ENCODE measurements around the gene KIF23. TPM values are rescaled to one million over a fixed set of nuclear protein-coding genes. Genes with fewer than 3 reads are reported as not detected.

Gene KIF23
- total RNA-seq, 1 donor from 2014 or later: 1.5 TPM

- intact Hi-C loops (cut with micrococcal nuclease): no loop called here
- ATAC-seq (ENCODE audit: low read depth): no peak
- TF ChIP-seq CTCF (IDR thresholded peaks at IDR 0.05): no peak
- Mint-ChIP-seq H3K27ac (no peak overlapping the region), H3K36me3 (ENCODE audit: low read depth) (no peaks in the 10 kb centered on the region), H3K4me3 (no peak overlapping the region), H3K9me3 (peaks cover 5% of the 10 kb centered on the region), H3K27me3 (peaks cover 16% of the 10 kb centered on the region), H3K4me1 (peaks cover 3% of the 10 kb centered on the region)
- POLR2A ChIA-PET: no interaction called here
- no peak for DNase-seq
- CTCF ChIA-PET: interaction anchor here (2.1 to 8.5 kb wide), 2 partner anchors 1243 to 1331 kb away, joined by 5 to 118 read pairs; no protein-coding TSS in a partner anchor
Observed at GRCh38 chr15:69480932-69481331, 66.8 kb downstream of the KIF23 start.

GRCh38 chr15:69482686-69483256 is 68.6 kb downstream of the KIF23 start:
- TF ChIP-seq CTCF (IDR thresholded peaks at IDR 0.05): no peak
- intact Hi-C loops (cut with micrococcal nuclease): no loop called here
- peaks cover 5% of the 10 kb centered on the region for H3K9me3 Mint-ChIP-seq
- ChIA-PET POLR2A (no interaction called here), CTCF (interaction anchor here (2.1 kb wide), 1 partner anchor 1329 kb away, joined by 5 read pairs; no protein-coding TSS in a partner anchor)
- H3K4me1 Mint-ChIP-seq: peaks cover 3% of the 10 kb centered on the region
- DNase-seq (no peak), ATAC-seq (ENCODE audit: low read depth) (no peak)
- no peak overlapping the region for H3K4me3 Mint-ChIP-seq
- no peaks in the 10 kb centered on the region for H3K36me3 Mint-ChIP-seq (ENCODE audit: low read depth)
- H3K27ac Mint-ChIP-seq: no peak overlapping the region
- peaks cover 16% of the 10 kb centered on the region for H3K27me3 Mint-ChIP-seq

- ChIA-PET CTCF (no interaction called here), POLR2A (no interaction called here)
- peaks cover 12% of the 10 kb centered on the region for H3K27me3 Mint-ChIP-seq
- no peaks in the 10 kb centered on the region for H3K36me3 Mint-ChIP-seq (ENCODE audit: low read depth)
- ATAC-seq (ENCODE audit: low read depth) (no peak), DNase-seq (no peak)
- no peak for TF ChIP-seq CTCF (IDR thresholded peaks at IDR 0.05)
- peaks cover 2% of the 10 kb centered on the region for H3K9me3 Mint-ChIP-seq
- no peaks in the 10 kb centered on the region for H3K4me1 Mint-ChIP-seq
- no peak overlapping the region for H3K27ac Mint-ChIP-seq
- intact Hi-C loops (cut with micrococcal nuclease): no loop called here
- no peak overlapping the region for H3K4me3 Mint-ChIP-seq
Observed at GRCh38 chr15:69484837-69485236, 70.7 kb downstream of the KIF23 start.

- H3K4me1 Mint-ChIP-seq: no peaks in the 10 kb centered on the region
- CTCF ChIA-PET: interaction anchor here (0.7 kb wide), 1 partner anchor 8 kb away, joined by 3 read pairs; no protein-coding TSS in a partner anchor
- ATAC-seq (ENCODE audit: low read depth): no peak
- no peak for DNase-seq
- no peak overlapping the region for H3K4me3 Mint-ChIP-seq
- intact Hi-C loops (cut with micrococcal nuclease): no loop called here
- no peaks in the 10 kb centered on the region for H3K36me3 Mint-ChIP-seq (ENCODE audit: low read depth)
- no peak overlapping the region for H3K27ac Mint-ChIP-seq
- peaks cover 4% of the 10 kb centered on the region for H3K9me3 Mint-ChIP-seq
- H3K27me3 Mint-ChIP-seq: peaks cover 16% of the 10 kb centered on the region
- POLR2A ChIA-PET: no interaction called here
- TF ChIP-seq CTCF (IDR thresholded peaks at IDR 0.05): no peak
Observed at GRCh38 chr15:69486481-69487110, 72.4 kb downstream of the KIF23 start.

GRCh38 chr15:69489073-69489571 is 75.0 kb downstream of the KIF23 start:
- CTCF ChIA-PET: interaction anchor here (1.5 kb wide), 1 partner anchor 11 kb away, joined by 3 read pairs; no protein-coding TSS in a partner anchor
- H3K4me1 Mint-ChIP-seq: no peaks in the 10 kb centered on the region
- POLR2A ChIA-PET: no interaction called here
- no peak overlapping the region for H3K4me3 Mint-ChIP-seq
- H3K36me3 Mint-ChIP-seq (ENCODE audit: low read depth): no peaks in the 10 kb centered on the region
- H3K9me3 Mint-ChIP-seq: peaks cover 7% of the 10 kb centered on the region
- no peak overlapping the region for H3K27ac Mint-ChIP-seq
- peaks cover 11% of the 10 kb centered on the region for H3K27me3 Mint-ChIP-seq
- no peak for TF ChIP-seq CTCF (IDR thresholded peaks at IDR 0.05)
- ATAC-seq (ENCODE audit: low read depth) (no peak), DNase-seq (no peak)
- intact Hi-C loops (cut with micrococcal nuclease): no loop called here

Measured in activated B cell treated with CpG ODN at 0.5 μM for 24 hours (primary cell).